GM19372 (cell line): Measurements from ENCODE around the gene CCDC40.
A peak's percentile ranks its signal among the peaks of the same experiment; 100 is the strongest.
"Not testable (repeated sequence)": the region's sequence is repeated elsewhere in the genome, so short reads cannot be mapped to it uniquely, and the experiment has no call there.

ENCODE experiments used
- ATAC-seq: cut with Tn5 transposase; IDR thresholded peaks from one replicate; pipeline ENCODE4 v1.9.1; 2021; ENCODE audit warnings: mild to moderate bottlenecking, low read depth, moderate library complexity; ENCODE audit not compliant: unreplicated experiment

The CCDC40 gene, protein sequence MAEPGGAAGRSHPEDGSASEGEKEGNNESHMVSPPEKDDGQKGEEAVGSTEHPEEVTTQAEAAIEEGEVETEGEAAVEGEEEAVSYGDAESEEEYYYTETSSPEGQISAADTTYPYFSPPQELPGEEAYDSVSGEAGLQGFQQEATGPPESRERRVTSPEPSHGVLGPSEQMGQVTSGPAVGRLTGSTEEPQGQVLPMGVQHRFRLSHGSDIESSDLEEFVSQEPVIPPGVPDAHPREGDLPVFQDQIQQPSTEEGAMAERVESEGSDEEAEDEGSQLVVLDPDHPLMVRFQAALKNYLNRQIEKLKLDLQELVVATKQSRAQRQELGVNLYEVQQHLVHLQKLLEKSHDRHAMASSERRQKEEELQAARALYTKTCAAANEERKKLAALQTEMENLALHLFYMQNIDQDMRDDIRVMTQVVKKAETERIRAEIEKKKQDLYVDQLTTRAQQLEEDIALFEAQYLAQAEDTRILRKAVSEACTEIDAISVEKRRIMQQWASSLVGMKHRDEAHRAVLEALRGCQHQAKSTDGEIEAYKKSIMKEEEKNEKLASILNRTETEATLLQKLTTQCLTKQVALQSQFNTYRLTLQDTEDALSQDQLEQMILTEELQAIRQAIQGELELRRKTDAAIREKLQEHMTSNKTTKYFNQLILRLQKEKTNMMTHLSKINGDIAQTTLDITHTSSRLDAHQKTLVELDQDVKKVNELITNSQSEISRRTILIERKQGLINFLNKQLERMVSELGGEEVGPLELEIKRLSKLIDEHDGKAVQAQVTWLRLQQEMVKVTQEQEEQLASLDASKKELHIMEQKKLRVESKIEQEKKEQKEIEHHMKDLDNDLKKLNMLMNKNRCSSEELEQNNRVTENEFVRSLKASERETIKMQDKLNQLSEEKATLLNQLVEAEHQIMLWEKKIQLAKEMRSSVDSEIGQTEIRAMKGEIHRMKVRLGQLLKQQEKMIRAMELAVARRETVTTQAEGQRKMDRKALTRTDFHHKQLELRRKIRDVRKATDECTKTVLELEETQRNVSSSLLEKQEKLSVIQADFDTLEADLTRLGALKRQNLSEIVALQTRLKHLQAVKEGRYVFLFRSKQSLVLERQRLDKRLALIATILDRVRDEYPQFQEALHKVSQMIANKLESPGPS

DNA sequence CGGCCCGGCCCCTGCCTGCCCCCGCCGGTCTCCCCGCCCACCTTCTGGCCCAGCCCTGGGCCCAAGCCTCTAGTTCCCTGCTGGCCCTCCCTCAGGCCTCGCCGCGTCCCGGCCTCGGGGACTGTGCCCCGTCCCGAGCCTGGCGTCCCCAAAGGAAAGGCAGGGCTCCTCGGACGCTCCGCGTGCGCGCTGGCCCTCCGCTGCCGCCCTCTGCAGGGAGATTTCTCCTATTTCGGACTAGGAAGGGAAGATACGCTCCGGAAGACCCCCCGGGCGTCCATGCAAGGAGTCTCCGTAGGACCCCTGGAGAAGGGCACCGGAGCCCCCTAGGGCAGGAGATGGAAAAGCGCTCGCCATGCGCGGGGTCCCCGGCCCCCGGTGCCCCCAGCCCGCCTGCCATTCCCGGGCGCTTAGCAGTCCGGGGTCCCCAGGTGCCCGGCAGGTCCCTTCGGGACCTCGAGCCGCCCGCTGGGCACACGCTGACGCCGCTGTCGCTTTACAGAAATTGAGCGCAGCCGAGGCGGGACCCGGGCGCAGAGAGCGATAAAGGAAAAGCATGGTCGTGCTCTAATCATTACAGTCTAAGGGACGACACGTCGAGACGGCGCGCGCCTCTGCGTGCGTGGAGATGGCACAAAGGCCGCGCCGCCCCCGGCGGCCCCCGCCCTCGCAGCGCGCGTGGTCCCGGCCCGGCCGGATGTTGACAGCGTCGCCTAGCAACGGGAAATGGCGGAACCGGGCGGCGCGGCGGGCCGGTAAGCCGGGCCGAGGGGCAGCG is at the start of gene CCDC40:
CCDC40 (plus strand) TSS at position 706 of the 778 bp plus-strand sequence; CDS start at position 727, 21 bp downstream.
- peak; percentile 67 for ATAC-seq

GRCh38 chr17:79987187-79987934 is 49.1 kb upstream of the CCDC40 start:
- no peak for ATAC-seq

GRCh38 chr17:79987935-79988184 is 48.6 kb upstream of the CCDC40 start:
- ATAC-seq: no peak

DNA sequence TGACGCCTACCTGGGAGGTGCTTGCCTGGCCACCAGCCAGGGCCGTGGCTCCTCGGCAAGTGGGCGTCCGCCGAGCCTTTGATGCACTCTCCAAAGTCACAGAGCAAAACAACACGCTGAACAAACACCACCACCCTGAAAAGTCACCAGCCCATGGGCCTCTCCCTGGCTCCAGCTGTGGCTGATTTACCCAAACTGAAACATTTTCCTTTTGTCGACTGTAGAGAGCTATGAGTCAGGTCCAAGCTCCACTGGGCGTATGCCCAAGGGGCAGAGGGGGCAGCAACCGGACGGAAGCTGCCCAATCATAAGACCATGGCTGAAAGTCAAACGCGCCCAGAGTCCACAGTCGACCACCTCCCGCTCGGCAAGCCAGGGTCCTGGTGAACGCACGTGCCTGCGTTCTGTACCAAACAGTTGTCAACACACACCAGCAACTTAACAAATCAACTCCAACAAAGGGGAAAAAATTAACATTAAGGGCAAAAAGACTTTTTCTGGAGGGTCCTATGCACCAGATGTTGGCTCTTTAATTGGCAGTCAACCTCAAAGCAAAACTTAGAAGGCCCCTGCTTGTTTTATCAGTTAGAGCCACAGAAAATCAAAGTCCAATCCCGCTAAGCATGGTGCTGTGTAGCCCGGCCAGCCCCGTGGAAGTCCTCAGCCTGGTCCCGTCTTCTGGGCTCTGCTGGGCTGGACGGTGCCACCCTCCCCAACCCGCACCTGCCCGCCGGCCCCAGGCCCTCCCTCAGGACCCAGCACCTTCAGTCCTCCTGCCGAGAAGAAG is 48.1 kb upstream of the CCDC40 start:
- ATAC-seq: no peak

GRCh38 chr17:79989106-79989835 is 47.2 kb upstream of the CCDC40 start:
- ATAC-seq: no peak

- ATAC-seq: no peak
Observed at GRCh38 chr17:79990051-79990592, 46.3 kb upstream of the CCDC40 start.

DNA sequence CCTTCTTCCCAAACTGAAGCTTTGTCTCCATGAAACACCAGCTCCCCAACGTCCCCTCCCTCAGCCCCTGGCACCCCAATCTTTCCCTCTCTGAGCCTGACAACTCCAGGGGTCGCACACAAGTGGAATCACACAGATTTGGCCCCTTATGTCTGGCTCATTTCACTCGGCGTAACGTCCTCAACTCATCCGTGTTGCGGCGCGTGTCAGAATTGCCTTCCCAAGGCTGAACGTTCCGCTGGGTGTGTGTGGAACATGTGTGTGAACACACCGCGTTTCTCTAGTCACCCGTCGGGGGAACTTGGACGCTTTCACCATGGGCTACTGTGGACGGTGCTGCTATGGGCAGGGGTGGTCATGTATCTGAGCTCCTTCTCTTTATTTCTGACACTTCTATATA is 45.7 kb upstream of the CCDC40 start:
- ATAC-seq: no peak

GRCh38 chr17:79991140-79991923 is 45.1 kb upstream of the CCDC40 start:
- ATAC-seq: no peak

DNA sequence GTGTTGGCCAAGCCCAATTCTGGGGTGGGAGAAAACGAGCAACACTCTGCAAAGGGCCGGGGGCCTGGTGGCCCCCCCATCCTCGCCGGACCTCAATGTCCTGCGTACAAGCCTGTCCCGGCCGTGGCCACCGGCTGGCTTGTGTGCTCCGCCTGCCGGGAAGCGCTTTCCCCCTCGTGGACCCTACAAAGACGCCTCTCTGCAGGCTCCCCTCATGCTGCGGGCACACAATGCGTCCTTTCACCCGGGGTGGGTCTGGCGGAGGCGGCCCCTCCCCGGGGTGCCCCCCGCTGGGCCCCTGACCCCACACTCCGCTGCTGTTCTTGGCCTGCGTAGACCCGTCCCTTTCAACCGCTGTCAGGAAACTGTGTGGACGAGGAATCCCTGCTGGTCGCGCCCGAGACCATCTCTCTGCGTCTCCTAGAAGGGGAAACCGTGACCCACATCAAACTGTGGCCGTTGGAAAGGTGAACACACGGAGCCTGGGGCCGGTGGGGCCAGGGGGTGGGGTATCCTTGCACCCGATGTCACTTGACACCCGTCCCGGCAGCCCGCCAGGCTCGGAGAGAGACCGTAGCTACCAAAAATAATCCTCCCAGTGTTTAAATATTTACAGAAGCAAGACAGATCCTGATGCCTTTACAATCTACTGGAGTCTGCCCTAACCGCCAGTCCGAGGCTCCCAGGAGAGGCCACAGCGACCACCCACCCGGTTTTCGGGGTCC is 44.4 kb upstream of the CCDC40 start:
- ATAC-seq: no peak

- no peak for ATAC-seq
Observed at GRCh38 chr17:79992649-79993389, 43.6 kb upstream of the CCDC40 start.

- no peak for ATAC-seq
Observed at GRCh38 chr17:79993390-79994227, 42.8 kb upstream of the CCDC40 start.

- ATAC-seq: not testable (repeated sequence)
Observed at GRCh38 chr17:79994228-79994569, 42.2 kb upstream of the CCDC40 start.

- no peak for ATAC-seq
Observed at GRCh38 chr17:79994602-79995001, 41.8 kb upstream of the CCDC40 start.

DNA sequence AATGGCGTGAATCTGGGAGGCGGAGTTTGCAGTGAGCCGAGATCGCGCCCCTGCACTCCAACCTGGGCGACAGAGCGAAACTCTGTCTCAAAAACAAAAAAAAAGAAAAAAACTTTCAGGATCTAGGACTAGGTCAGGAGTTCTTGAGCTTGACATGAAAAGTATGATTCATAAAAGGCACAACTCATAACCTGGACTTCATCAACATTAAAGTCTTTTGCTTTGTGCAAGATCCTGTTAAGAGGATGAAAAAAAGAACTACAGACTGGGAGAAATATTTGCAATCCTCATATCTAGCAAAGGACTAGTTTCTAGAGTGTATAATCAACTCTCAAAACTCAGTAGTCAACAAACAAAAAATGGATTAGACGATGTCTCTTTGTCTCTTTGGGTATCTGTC is 40.7 kb upstream of the CCDC40 start:
- ATAC-seq: no peak

DNA sequence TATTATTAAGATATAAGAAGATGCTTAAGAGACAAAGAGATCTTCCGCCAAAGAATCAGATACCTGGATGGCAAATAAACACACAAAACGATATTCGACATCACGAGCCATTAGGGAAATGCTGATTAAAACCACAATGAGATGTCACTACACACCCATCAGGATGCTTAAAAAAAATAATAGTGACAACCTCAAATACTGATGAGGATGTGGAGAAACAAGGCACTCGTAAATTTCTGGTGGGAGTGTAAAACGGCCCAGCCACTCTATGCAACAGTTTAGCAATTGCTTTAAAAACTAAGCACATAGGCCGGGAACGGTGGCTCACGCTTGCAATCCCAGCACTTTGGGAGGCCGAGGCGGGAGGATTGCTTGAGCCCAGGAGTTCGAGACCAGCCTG is 40.2 kb upstream of the CCDC40 start:
- ATAC-seq: no peak
